Measurements from ENCODE around the gene LRRC23.
A peak's percentile ranks its signal among the peaks of the same experiment; 100 is the strongest.

- TF ChIP-seq, protein P1, sequence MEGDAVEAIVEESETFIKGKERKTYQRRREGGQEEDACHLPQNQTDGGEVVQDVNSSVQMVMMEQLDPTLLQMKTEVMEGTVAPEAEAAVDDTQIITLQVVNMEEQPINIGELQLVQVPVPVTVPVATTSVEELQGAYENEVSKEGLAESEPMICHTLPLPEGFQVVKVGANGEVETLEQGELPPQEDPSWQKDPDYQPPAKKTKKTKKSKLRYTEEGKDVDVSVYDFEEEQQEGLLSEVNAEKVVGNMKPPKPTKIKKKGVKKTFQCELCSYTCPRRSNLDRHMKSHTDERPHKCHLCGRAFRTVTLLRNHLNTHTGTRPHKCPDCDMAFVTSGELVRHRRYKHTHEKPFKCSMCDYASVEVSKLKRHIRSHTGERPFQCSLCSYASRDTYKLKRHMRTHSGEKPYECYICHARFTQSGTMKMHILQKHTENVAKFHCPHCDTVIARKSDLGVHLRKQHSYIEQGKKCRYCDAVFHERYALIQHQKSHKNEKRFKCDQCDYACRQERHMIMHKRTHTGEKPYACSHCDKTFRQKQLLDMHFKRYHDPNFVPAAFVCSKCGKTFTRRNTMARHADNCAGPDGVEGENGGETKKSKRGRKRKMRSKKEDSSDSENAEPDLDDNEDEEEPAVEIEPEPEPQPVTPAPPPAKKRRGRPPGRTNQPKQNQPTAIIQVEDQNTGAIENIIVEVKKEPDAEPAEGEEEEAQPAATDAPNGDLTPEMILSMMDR (IDR thresholded peaks at IDR 0.05) = peak in 1 of 6 experiments; percentile 16
- TF ChIP-seq POLR2A (IDR thresholded peaks at IDR 0.05) = no peak
These were observed 56.1 kb downstream of the LRRC23 start for GRCh38 chr12:6960593-6961277.
